Neural cell (in vitro differentiated cells): ENCODE results near the gene SRSF2. TPM values are rescaled to one million over a fixed set of nuclear protein-coding genes. Genes with fewer than 3 reads are reported as not detected.

Experiments used
- H2AFZ ChIP-seq: fragments of 200-600, 300-800 bp; sonication (generic), shearing (Covaris generic); 2 replicates; pipeline ENCODE4 v1.6.0; 2014; ENCODE audit warnings: low read depth, mild to moderate bottlenecking, antibody characterized with exemption, low read length, moderate library complexity
- H3F3A ChIP-seq: fragments of 200-600 bp; shearing (Covaris generic); 2 replicates; pipeline ENCODE4 v1.6.1; 2016; ENCODE audit warnings: mild to moderate bottlenecking, moderate library complexity, mixed read lengths, antibody characterized with exemption, low read length; ENCODE audit not compliant: insufficient read depth, poor library complexity, severe bottlenecking
- H3K27ac ChIP-seq: fragments of 200-600, 300-800 bp; sonication (generic), shearing (Covaris generic); 2 replicates; pipeline ENCODE4 v1.5.1; 2014; ENCODE audit warnings: mild to moderate bottlenecking, low read length, moderate library complexity
- H3K27me3 ChIP-seq: fragments of 300-800, 200-600 bp; sonication (generic), shearing (Covaris generic); 2 replicates; pipeline ENCODE4 v1.6.0; 2014; ENCODE audit warnings: mild to moderate bottlenecking, low read depth, low read length, moderate library complexity; ENCODE audit not compliant: insufficient read depth
- H3K36me3 ChIP-seq: fragments of 300-800, 200-600 bp; sonication (generic), shearing (Covaris generic); 2 replicates; pipeline ENCODE4 v1.5.1; 2014; ENCODE audit warnings: mild to moderate bottlenecking, antibody characterized with exemption, low read length, moderate library complexity; ENCODE audit not compliant: insufficient read depth
- H3K4me2 ChIP-seq: fragments of 300-800, 200-600 bp; sonication (generic), shearing (Covaris generic); 2 replicates; pipeline ENCODE4 v1.6.0; 2014; ENCODE audit warnings: mild to moderate bottlenecking, low read length
- H3K4me3 ChIP-seq: fragments of 300-800, 200-600 bp; sonication (generic), shearing (Covaris generic); 2 replicates; pipeline ENCODE4 v1.5.1; 2014; ENCODE audit warnings: mild to moderate bottlenecking, low read length, moderate library complexity
- H3K79me2 ChIP-seq: fragments of 200-600 bp; shearing (Covaris generic); replicated peaks from 2 replicates; pipeline ENCODE4 v1.6.0; 2014; ENCODE audit warnings: mild to moderate bottlenecking, low read length, moderate library complexity; ENCODE audit not compliant: insufficient read depth
- H3K9ac ChIP-seq: fragments of 300-800, 200-600 bp; sonication (generic), shearing (Covaris generic); 2 replicates; pipeline ENCODE4 v1.6.1; 2016; ENCODE audit warnings: mild to moderate bottlenecking, low read length, mixed read lengths
- H3K9me2 ChIP-seq: fragments of 200-600 bp; shearing (Covaris generic); 2 replicates; pipeline ENCODE4 v1.6.1; 2016; ENCODE audit warnings: mild to moderate bottlenecking, low read length, mixed read lengths; ENCODE audit not compliant: insufficient read depth
- H3K9me3 ChIP-seq: fragments of 200-600, 300-800 bp; sonication (generic), shearing (Covaris generic); 2 replicates; pipeline ENCODE4 v1.6.1; 2016; ENCODE audit warnings: mild to moderate bottlenecking, mixed run types, low read length, moderate library complexity, mixed read lengths
- H4K20me1 ChIP-seq: fragments of 200-600 bp; shearing (Covaris generic); 2 replicates; pipeline ENCODE4 v1.6.1; 2016; ENCODE audit warnings: mild to moderate bottlenecking, mixed run types; ENCODE audit not compliant: insufficient read depth
- EP300 ChIP-seq: fragments of 450-650 bp; conservative IDR thresholded peaks from 2 replicates; pipeline ENCODE4 v1.6.1; 2014; ENCODE audit warnings: antibody characterized with exemption, mild to moderate bottlenecking, moderate library complexity; ENCODE audit not compliant: poor library complexity, severe bottlenecking
- EZH2 ChIP-seq: fragments of 200-600, 300-800 bp; shearing (Covaris generic), sonication (generic); IDR thresholded peaks from 2 replicates; pipeline ENCODE4 v1.6.1; 2014; ENCODE audit warnings: antibody characterized with exemption, low read length, borderline replicate concordance, mild to moderate bottlenecking; ENCODE audit not compliant: insufficient read depth, poor library complexity, severe bottlenecking
- MXI1 ChIP-seq: fragments of 450-650 bp; conservative IDR thresholded peaks from 2 replicates; pipeline ENCODE4 v1.6.1; 2014; ENCODE audit warnings: antibody characterized with exemption, mild to moderate bottlenecking; ENCODE audit not compliant: poor library complexity, severe bottlenecking
- POLR2AphosphoS5 ChIP-seq: IDR thresholded peaks from 2 replicates; pipeline ENCODE4 v1.6.1; 2012
- RAD21 ChIP-seq: fragments of 450-650 bp; conservative IDR thresholded peaks from 2 replicates; pipeline ENCODE4 v1.6.1; 2014; ENCODE audit warnings: antibody characterized with exemption, mild to moderate bottlenecking, moderate library complexity
- REST ChIP-seq: IDR thresholded peaks from 2 replicates; pipeline ENCODE4 v1.6.1; 2012; ENCODE audit warnings: borderline replicate concordance
- SMC3 ChIP-seq: fragments of 450-650 bp; conservative IDR thresholded peaks from 2 replicates; pipeline ENCODE4 v1.6.1; 2014; ENCODE audit warnings: antibody characterized with exemption, mild to moderate bottlenecking, moderate library complexity; ENCODE audit not compliant: poor library complexity
- TAF1 ChIP-seq: IDR thresholded peaks from 2 replicates; pipeline ENCODE4 v1.6.1; 2012; ENCODE audit warnings: low read depth
- polyA plus RNA-seq: library from polyadenylated mRNA; depleted of rRNA; stranded (reverse); fragments of >200 nt; gene quantifications from 2 replicates; pipeline ENCODE4 v1.2.3, GENCODE V29; 2014
- TF ChIP-seq, protein P1 (sequence below): fragments of 450-650 bp; IDR thresholded peaks from 2 replicates; pipeline ENCODE4 v1.5.1; 2014; ENCODE audit warnings: antibody characterized with exemption, mild to moderate bottlenecking, moderate library complexity; ENCODE audit not compliant: poor library complexity, severe bottlenecking

SRSF2 gene
- polyA plus RNA-seq, 1 donor from 2014 or later = 355 TPM

- Histone ChIP-seq H3K4me3 (peak overlapping the region; percentile 79), H4K20me1 (no peaks in the 10 kb centered on the region), H3K9me3 (no peaks in the 10 kb centered on the region), H3K9me2 (no peaks in the 10 kb centered on the region), H3K27me3 (no peaks in the 10 kb centered on the region), H3K36me3 (no peaks in the 10 kb centered on the region), H3K79me2 (peaks cover 23% of the 10 kb centered on the region), H3K27ac (peak overlapping the region; percentile 16), H3F3A (no peaks in the 10 kb centered on the region), H2AFZ (no peak overlapping the region), H3K9ac (peak overlapping the region; percentile 73), H3K4me2 (no peak overlapping the region)
- TF ChIP-seq EP300 (no peak), TAF1 (no peak), POLR2AphosphoS5 (no peak), SMC3 (no peak)
- TF ChIP-seq, protein P1, sequence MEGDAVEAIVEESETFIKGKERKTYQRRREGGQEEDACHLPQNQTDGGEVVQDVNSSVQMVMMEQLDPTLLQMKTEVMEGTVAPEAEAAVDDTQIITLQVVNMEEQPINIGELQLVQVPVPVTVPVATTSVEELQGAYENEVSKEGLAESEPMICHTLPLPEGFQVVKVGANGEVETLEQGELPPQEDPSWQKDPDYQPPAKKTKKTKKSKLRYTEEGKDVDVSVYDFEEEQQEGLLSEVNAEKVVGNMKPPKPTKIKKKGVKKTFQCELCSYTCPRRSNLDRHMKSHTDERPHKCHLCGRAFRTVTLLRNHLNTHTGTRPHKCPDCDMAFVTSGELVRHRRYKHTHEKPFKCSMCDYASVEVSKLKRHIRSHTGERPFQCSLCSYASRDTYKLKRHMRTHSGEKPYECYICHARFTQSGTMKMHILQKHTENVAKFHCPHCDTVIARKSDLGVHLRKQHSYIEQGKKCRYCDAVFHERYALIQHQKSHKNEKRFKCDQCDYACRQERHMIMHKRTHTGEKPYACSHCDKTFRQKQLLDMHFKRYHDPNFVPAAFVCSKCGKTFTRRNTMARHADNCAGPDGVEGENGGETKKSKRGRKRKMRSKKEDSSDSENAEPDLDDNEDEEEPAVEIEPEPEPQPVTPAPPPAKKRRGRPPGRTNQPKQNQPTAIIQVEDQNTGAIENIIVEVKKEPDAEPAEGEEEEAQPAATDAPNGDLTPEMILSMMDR = peak; percentile 58
These were observed 28.9 kb downstream of the SRSF2 start for GRCh38 chr17:76707985-76708807.

DNA sequence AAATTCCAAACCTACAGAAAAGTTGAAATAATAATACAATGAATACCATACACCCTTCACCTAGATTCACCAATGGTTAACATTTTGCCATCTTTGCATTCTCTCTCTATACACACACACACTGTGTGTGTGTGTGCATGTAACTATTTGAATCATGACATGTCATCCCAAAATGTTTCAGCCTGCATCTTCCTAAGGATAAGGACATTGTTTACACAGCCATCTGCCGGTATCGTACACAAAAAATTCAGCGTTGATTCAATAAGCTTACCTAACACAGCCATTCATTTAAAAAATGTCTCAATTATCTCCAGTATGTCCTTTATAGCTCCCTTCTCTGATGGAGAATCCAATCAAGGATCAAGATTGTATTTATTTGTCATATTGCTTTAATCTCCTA, 30.3 kb downstream of the SRSF2 start:
- H3K79me2 ChIP-seq = peaks cover 30% of the 10 kb centered on the region

More for the DNA sequence above, 30.3 kb downstream of the SRSF2 start:
- H3K9me2 ChIP-seq = no peaks in the 10 kb centered on the region
- no peaks in the 10 kb centered on the region for H3K36me3 ChIP-seq
- H4K20me1 ChIP-seq = no peaks in the 10 kb centered on the region
- H3K27me3 ChIP-seq = no peaks in the 10 kb centered on the region
- TF ChIP-seq EZH2 (no peak), SMC3 (no peak), RAD21 (no peak), MXI1 (no peak), REST (no peak), TAF1 (no peak), EP300 (no peak), POLR2AphosphoS5 (no peak)
- TF ChIP-seq, protein P1 = no peak
- H3F3A ChIP-seq = no peaks in the 10 kb centered on the region
- no peak overlapping the region for H3K27ac ChIP-seq
- H2AFZ ChIP-seq = no peak overlapping the region
- no peak overlapping the region for H3K4me3 ChIP-seq
- H3K4me2 ChIP-seq = no peak overlapping the region
- H3K9ac ChIP-seq = no peak overlapping the region
- H3K9me3 ChIP-seq = no peaks in the 10 kb centered on the region
